LoVo (cell line): Measurements from ENCODE around the gene UCHL3.

Experiments used
- DNase-seq: peaks from one replicate; pipeline ENCODE4 v3.0.0-alpha.2; 2016; ENCODE audit warnings: low spot score

Gene UCHL3

DNA sequence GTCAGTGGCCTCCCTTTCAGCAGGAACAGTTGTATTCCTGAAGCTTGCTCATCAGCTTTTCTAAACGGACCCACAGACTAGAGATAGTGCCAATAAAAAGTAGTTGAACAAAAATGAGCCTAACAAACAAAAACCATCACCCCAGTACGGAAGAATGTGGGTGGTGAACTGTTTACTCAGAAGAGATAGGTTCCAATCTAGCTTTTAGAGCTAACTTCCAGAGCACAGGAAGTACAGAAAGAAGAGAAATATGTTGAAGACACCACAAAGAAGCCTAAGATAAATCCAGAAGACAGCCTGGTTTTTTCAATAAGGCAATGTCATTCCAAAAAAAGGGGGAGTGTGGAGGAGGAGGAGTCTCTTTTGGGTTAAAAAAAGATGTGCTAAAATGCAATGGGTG, 83.7 kb downstream of the UCHL3 start:
- no peak for DNase-seq

DNA sequence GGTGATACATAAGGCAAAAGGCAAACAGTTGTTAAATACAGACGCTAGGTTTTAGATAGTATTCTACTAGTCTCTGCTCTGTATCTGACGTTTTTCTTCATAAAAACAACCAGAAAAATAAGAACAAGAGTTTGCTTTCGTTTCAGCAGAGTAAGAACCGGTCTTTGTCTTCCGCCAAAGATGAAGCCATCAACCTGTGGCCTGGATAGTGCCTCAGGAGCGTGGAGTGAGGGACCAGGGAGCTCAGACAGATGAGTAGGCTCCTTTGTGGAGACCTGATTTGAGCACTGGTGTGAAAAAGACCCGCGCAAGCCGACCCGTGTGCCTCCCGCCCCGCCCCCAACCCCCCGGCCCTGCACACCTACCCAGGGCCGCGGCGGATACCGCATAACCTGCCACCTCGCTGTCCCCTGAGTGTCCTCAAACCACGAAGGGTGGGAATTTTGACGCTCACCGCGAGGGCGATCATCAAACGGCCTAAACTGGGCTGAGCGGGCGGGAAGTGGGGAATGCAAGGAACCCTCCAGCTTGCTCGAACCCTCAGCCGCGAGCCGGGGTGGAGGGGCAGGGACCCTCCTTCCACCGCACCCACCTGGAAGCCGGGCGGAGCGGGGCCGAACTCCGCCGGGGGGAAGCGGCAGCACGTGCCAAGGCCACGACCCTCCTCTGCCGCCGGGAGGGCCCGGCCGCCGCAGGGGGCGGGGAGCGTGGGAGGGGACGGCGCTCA, 85.7 kb downstream of the UCHL3 start:
- DNase-seq: no peak

DNA sequence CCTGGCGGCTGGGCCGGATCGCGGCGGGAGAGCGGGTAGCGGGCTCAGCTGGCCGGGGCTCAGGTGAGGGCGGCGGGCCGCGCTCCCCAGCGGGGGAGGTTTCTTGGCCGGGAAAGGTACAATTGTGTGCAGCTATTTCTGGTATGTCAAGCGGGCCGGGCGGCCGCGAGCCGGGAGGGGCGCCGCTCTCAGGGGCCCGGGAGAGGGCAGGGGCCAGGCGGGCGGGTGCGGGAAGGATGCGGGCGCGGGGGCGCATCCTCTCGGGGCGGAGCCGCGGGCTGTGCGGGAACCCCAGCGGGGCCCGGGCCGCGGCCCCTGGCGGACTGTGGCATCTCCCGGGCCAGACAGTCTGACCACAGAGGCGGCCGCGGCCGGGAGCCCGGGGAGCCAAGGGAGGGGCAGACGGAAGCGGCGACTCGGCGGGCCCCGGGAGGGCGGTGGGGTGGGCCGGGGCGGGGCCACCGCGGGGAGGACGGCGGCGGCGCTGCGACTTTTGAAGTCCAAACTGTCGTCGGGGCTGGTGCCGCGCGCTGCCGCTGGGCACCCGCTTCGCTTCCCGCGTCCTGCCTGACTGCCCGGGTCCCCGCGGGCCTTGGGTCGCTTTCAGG, 86.3 kb downstream of the UCHL3 start, which contains the start of gene LMO7:
TSS of gene LMO7 (plus strand) at position 503 of the 608 bp plus-strand sequence. CDS start 328 bp downstream, outside the sequence.
- DNase-seq: peak; percentile 71

DNA sequence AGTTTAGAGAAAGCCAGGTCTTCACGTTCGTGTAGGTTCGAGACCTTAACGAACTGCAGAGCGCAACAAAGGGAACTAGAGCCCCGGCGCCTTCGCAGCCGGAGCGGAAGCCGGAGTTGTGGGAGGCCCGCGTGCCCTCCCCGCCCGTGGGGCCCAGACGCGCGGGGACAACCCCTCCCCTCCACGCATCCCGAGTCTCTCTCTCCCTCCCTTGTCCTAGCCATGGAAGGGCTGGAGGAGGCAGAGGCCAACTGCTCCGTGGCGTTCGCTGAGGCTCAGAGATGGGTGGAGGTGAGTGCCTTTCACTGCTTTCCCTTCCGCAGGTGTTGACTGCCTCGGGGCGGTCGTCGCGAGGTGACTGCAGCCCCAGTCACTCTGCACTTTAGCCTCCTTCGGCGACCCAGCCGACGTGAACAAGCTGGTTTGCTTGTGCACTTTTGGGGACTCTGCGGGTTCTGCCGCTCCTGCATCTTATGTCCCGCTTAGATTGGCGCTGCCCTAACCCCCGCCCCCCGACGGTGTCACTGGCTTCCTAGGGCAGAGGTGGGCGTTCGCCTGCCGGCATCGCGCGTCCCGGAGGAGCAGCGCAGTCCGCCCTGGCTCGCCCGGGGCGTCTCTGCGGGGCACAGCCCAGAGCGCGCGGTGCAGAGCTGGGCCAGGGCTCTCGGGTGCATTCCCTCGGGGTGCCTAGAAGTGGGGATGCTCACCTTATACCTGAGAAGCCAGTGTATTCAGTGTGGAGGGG, 87.0 kb downstream of the UCHL3 start:
- DNase-seq: peak; percentile 28

DNA sequence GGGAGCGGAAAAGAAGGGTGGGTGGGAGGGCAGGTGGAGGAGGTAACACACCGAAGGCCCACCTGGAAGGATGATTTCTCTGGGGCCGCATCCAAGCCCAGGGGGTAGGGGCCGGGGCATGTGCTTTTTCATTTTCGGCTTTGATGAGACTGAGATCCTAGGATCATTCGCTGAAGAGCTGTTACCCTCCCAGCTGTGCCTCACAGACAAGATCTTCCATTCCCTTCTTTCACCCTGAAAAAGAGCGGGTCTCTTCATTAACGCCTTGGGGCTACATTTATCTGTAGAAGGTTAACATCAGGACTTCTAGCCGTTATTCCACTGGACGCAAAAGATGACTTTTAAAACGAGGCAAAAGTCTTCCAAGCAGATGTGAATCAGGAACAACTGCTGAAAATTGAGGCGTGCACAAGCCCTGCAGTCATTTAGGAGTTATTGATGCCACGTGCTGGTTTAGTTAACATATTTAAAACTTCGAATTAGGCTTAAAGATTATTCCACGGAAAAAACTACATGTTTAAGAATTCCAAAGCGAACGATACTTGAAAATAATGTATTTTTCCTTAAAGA, 87.7 kb downstream of the UCHL3 start:
- DNase-seq: no peak

DNA sequence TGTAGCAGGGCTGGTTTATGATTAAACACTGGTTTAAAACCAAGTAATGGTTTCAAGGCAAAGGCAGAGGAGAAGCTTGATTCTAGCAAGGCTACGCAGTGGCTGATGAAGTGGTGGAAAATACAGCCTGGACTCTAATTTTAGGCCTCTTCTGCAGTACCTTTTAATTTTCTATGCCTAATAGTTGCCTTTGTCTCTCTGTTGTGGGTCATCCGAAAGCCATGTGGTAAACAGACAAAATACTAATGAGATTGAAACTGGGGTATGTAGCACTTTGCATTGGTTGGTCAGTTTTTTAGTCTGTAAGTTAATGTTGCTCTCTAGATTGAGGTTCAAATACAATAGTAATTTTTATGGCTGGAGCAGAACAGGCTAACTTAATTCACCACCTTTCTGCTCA, 89.9 kb downstream of the UCHL3 start:
- DNase-seq: no peak

DNA sequence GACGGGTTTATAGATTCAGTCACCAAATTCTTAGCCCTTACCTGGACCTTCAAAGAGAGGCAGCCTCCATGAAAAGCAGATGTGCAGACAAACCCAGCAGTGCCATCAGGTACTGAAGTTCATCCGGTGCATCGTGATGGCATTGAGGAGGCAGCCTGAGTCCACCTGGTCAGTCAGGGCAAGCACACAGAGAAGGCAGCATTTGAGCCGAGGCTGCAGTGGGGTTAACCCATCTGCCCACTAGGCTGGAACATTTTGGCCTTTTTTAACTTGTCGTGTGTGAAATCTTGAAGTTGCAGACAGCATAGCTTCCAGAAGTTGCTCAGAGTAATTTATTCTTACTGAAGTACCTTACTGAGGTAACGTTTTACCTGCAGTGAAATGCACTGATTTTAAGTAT, 91.4 kb downstream of the UCHL3 start:
- DNase-seq: no peak

DNA sequence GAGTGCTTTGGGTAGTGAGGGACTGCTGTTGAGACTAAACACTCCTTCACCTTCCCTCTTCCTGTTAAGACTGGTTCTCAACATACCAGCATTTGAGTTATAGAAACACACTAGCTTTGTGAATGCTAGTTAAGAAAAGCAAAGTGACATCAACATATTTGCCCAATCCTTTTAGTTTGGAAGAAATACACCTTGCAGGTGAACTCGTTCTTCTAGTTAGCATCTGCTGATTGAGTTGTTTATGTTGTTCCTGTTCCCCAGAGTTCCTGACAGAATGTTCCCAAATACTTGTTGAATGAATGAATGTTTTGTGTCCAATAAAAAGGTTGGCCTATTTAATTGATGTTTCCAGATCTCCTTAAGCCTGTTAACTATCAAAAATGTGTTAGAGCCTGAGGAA, 93.6 kb downstream of the UCHL3 start:
- no peak for DNase-seq

DNA sequence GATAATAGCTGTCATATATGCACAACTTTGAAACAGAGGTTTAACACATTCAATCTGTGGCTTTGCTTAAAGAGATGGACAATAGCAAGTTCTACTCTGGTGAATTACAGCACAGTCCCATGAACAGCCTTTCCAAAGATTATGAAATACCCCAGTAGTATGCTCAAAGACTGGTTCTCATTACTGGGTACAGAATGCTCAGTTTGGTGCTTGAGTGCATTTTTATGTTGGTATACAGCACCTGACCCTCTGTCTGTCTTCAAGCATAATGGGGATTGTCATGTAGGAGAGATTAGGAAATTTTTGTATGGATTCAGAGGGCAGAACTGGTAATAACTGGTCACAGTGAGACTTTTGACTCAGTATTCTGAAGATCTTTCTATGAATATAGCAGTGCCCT, 94.1 kb downstream of the UCHL3 start:
- no peak for DNase-seq

DNA sequence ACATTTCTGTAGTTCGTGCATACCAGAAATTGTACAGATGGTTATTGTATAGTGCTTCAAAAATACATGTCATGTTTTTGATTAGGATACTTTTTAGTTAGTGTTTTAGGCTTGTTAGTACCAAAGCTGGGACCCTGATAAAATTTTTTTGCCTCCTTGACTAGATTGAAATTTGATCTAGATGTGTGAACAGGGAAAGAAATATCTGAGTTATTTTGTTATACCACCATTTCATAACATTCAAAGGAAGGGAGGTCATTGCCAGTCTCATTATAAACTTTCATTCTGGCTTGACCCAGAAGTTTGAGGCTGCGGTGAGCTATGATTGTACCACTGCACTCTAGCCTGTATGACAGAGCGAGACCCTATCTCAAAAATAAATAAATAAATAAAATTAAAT, 95.5 kb downstream of the UCHL3 start:
- DNase-seq: no peak

DNA sequence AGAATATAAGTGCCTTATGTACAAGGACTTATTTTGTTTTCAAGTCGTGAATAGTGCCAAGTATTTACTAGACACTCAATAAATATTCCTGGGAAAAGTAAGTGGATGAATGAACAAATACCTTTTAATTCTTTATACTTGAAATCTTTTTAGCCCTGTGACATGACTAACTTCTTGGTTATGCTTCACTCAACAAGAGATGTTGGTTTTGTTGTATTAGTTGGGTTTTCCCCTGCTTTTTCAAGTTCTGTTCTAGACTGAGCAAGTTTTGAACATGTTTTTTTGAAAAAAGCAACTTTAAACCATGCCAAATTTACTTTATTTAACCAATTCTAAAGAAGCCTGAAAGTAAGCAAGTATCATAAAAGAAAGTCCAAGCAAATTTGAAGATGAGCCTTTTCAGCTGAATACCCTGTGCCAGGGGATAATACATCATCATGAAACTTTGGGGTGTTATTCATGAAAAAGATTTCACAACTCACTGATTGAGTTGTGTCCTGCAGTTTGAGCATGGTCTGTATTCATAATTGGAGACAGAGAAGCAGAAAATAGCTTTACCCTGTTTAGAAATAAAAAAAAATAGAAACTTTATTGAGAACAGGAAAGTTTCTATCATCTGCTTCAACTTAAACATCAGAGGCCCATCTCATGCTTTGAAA, 97.7 kb downstream of the UCHL3 start:
- DNase-seq: no peak

DNA sequence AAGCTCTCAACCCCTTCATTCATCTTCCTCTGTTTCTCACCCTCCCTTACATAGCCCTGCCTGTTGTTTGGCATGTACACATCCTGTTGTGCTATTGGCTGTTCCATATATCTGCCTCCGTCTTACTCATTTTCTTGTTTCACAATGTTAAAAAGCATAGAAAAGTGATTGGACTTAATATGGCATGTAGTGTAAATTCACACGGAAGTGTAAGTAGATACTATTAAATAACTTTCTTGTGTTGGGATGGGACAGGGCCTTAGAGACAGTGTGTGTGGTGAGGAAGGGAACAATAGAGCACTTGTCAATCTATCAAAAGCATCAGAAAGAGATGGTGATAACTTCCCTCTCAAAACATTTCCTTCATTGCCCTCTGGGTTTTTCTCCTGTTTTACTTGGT, 98.9 kb downstream of the UCHL3 start:
- no peak for DNase-seq

DNA sequence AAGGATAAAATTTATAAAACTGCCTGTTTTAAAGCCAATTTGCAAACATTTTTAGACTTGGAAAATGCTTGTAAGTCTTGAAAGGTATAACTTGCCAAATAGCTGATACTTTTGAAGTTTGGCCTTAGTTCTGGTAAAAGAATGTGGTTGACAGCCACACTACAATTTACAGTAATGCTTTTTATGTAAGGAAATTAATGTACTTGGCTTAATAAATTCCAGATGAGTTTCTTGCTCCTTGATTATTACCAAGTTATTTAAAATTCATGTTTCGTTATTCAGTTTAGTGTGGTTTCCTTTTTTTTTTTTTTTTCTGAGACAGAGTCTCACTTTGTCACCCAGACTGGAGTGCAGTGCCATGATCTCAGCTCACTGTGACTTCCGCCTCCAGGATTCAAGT, 101.4 kb downstream of the UCHL3 start:
- DNase-seq: no peak

DNA sequence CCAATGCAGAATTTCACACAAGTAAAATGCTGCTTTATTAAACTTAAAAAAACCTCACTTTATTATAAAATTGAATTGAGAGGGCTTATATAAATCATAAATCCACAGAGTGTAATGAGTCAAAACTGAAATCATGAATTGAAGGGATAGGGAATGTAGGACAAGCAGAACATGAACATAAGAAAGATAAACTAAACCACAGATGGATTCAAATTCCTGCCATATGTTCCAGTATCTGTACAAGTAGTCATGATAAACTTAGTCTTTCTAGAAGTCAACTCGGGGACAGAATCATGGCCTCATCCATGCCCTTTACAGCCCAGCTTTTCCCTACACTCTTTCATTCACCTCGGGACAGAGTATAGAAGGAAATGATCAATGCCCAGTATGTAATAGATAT, 103.1 kb downstream of the UCHL3 start:
- no peak for DNase-seq
